Suprapubic skin (tissue), 4 donors: Measurements from ENCODE around the gene ZNF407.

Source experiments
- CTCF ChIP-seq, 2 donors: fragments of 200-600 bp in 1 of 2; fragments of 450-650 bp in 1 of 2; sonication (generic) in 1 of 2; IDR thresholded peaks; one replicate each; pipeline ENCODE4 v1.5.1; 2016 to 2019; ENCODE audit warnings: antibody characterized with exemption in 2 of 2, mild to moderate bottlenecking in 1 of 2, moderate library complexity in 1 of 2
- EP300 ChIP-seq: sonication (generic); formaldehyde crosslinking; IDR thresholded peaks from one replicate; pipeline ENCODE4 v1.6.1; 2017; ENCODE audit warnings: antibody characterized with exemption
- POLR2A ChIP-seq, 2 donors: fragments of 450-650 bp; IDR thresholded peaks; one replicate each; pipeline ENCODE4 v1.6.1; 2017; ENCODE audit warnings: antibody characterized with exemption in 2 of 2, mild to moderate bottlenecking in 2 of 2, moderate library complexity in 2 of 2
- POLR2AphosphoS5 ChIP-seq, 3 donors: sonication (generic); formaldehyde crosslinking; IDR thresholded peaks; one replicate each; pipeline ENCODE4 v1.6.1; 2017; ENCODE audit warnings: antibody characterized with exemption in 3 of 3

- TF ChIP-seq POLR2AphosphoS5 (IDR thresholded peaks at IDR 0.05) (no peak), CTCF (IDR thresholded peaks at IDR 0.05) (no peak), EP300 (no peak), POLR2A (IDR thresholded peaks at IDR 0.05) (no peak)
Measured at GRCh38 chr18:75029481-75029880, 431.8 kb downstream of the ZNF407 start.
